Coronary artery (tissue), 2 donors: ENCODE results near the gene ARPP21.
"Not testable (repeated sequence)": the region's sequence is repeated elsewhere in the genome, so short reads cannot be mapped to it uniquely, and the experiment has no call there.

Source experiments
- DNase-seq: peaks from one replicate; pipeline ENCODE4 v3.0.0-alpha.2; 2017; ENCODE audit warnings: low spot score
- H3K27ac ChIP-seq, 2 donors: fragments of 200-600 bp; sonication (generic); one replicate each; pipeline ENCODE4 v1.5.1; 2016 to 2019
- H3K4me3 ChIP-seq: fragments of 200-600 bp; sonication (generic); 2 replicates; pipeline ENCODE4 v1.5.1; 2016; ENCODE audit warnings: mild to moderate bottlenecking, moderate library complexity
- CTCF ChIP-seq: fragments of 200-600 bp; sonication (generic); IDR thresholded peaks from one replicate; pipeline ENCODE4 v1.5.1; 2019; ENCODE audit warnings: antibody characterized with exemption

ARPP21 gene

GRCh38 chr3:35814531-35814930, 175.2 kb downstream of the ARPP21 start:
- Histone ChIP-seq H3K4me3 (no peak overlapping the region), H3K27ac (no peak overlapping the region)
- no peak for TF ChIP-seq CTCF
- no peak for DNase-seq

GRCh38 chr3:35815796-35816195, 176.5 kb downstream of the ARPP21 start:
- not testable (repeated sequence) for DNase-seq, H3K27ac ChIP-seq, H3K4me3 ChIP-seq

- no peak overlapping the region for H3K27ac ChIP-seq
- no peak overlapping the region for H3K4me3 ChIP-seq
- no peak for TF ChIP-seq CTCF
- no peak for DNase-seq
Observed at GRCh38 chr3:35817216-35817615, 177.9 kb downstream of the ARPP21 start.

DNA sequence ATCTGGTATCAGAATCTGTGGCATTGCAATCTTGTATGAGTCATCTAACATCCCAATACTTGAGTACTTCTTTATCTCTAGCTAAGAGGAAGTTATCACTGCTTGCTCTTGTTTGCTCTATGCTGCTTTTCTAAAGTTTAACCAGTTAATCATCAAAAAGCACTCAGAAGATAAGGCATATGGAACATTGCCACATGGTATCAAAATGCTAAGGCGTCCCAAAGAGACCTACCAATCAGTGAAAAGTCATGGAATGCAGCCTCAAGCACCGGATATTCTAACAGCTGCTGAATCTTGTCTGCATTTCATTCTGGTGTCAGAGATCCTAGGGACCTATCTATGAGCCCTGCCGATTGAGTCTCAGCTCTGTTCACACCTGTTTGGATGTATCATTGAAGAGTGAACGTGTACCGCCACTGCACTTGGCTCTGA, 192.8 kb downstream of the ARPP21 start:
- Histone ChIP-seq H3K4me3 (no peak overlapping the region), H3K27ac (no peak overlapping the region)
- no peak for DNase-seq
- no peak for TF ChIP-seq CTCF
